Colonic mucosa (tissue), 4 donors: Measurements from ENCODE around the gene EML5. TPM values are rescaled to one million over a fixed set of nuclear protein-coding genes. Genes with fewer than 3 reads are reported as not detected.

ENCODE experiments used
- DNase-seq: peaks from one replicate; pipeline ENCODE4 v3.0.0-alpha.2; 2020
- H3K27ac ChIP-seq: fragments of 200-600 bp; one replicate; pipeline ENCODE4 v1.8.0; 2021
- H3K27me3 ChIP-seq: fragments of 200-600 bp; one replicate; pipeline ENCODE4 v1.8.0; 2021
- H3K36me3 ChIP-seq: fragments of 200-600 bp; one replicate; pipeline ENCODE4 v1.8.0; 2021
- H3K4me1 ChIP-seq: fragments of 200-600 bp; one replicate; pipeline ENCODE4 v1.8.0; 2021; ENCODE audit warnings: mild to moderate bottlenecking
- H3K4me3 ChIP-seq: fragments of 200-600 bp; one replicate; pipeline ENCODE4 v1.8.0; 2021
- H3K9ac ChIP-seq, 2 donors: one replicate each; pipeline ENCODE4 v1.7.0; 2013; ENCODE audit warnings: control low read depth in 2 of 2, low read depth in 2 of 2, low read length in 2 of 2
- H3K9me3 ChIP-seq: fragments of 200-600 bp; one replicate; pipeline ENCODE4 v1.8.0; 2021
- intact Hi-C: fragments of 100-400 bp; cut with DNase I; formaldehyde crosslinking; loops from one replicate; pipeline ENCODE4 v1.14.1; 2022
- total RNA-seq, 2 donors: library from RNA; stranded (reverse); fragmentation: NEBNext Ultra II Directional in 1 of 2; extraction: Animal tissue kit (Norgen Biotek cat#: 25700) in 1 of 2; gene quantifications; one replicate each; pipeline ENCODE4 v1.2.1, GENCODE V29; 2021
- TF ChIP-seq, protein P1 (sequence below): fragments of 200-600 bp; IDR thresholded peaks from one replicate; pipeline ENCODE4 v1.8.0; 2022; ENCODE audit warnings: antibody characterized with exemption, mild to moderate bottlenecking
- donor health status: healthy.
- donor health status: DM: no; HTN: no; CAD: no.
- donor health status: DM: no; HTN: no; CAD: no.

EML5 gene
- total RNA-seq, 2 donors from 2014 or later: 0.93 to 1.2 TPM

DNA sequence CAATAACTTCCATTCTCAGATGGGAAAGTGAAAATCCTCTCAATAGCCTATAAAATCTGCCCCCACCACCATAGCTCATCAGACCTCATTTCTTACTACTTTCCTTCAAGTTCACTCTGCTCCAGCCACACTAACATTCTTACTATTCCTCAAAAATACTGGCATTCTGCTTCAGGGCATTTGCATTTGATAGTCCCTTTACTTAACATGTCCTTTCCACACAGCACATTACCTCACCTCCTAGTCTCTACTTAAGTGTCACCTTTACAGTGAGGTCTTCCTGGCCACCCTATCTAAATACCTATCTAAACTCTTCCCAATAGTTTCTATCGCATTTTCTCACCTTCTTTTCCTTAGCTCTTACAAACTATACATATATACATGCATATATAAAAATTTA is 6.8 kb downstream of the EML5 start:
- Histone ChIP-seq H3K4me3 (no peak overlapping the region), H3K27me3 (no peaks in the 10 kb centered on the region), H3K9me3 (no peaks in the 10 kb centered on the region), H3K36me3 (no peaks in the 10 kb centered on the region), H3K27ac (no peak overlapping the region), H3K4me1 (no peaks in the 10 kb centered on the region), H3K9ac (no peak overlapping the region)
- TF ChIP-seq, protein P1, sequence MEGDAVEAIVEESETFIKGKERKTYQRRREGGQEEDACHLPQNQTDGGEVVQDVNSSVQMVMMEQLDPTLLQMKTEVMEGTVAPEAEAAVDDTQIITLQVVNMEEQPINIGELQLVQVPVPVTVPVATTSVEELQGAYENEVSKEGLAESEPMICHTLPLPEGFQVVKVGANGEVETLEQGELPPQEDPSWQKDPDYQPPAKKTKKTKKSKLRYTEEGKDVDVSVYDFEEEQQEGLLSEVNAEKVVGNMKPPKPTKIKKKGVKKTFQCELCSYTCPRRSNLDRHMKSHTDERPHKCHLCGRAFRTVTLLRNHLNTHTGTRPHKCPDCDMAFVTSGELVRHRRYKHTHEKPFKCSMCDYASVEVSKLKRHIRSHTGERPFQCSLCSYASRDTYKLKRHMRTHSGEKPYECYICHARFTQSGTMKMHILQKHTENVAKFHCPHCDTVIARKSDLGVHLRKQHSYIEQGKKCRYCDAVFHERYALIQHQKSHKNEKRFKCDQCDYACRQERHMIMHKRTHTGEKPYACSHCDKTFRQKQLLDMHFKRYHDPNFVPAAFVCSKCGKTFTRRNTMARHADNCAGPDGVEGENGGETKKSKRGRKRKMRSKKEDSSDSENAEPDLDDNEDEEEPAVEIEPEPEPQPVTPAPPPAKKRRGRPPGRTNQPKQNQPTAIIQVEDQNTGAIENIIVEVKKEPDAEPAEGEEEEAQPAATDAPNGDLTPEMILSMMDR: no peak
- intact Hi-C loops: no loop called here
- no peak for DNase-seq

DNA sequence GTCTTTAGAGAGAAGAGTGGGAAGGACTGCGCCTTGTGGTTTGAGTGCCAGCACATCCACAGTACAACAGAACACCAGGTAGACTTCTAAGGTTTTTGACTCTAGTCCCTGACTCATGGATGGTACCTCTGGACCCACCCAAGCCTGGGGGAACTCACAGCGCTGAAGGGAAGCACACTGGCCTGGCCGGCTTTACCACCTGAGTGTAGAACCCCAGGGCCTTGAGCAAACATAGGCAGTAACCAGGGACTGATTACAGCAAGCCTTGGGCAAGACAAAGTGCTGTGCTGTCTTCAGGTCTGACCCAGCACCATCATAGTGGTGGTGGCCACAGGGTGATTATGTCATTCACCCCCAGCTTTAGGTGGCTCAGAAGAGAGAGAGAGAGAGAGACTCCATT is 17.2 kb downstream of the EML5 start:
- Histone ChIP-seq H3K27me3 (no peaks in the 10 kb centered on the region), H3K27ac (no peak overlapping the region), H3K36me3 (no peaks in the 10 kb centered on the region), H3K4me1 (no peaks in the 10 kb centered on the region), H3K9ac (no peak overlapping the region), H3K9me3 (no peaks in the 10 kb centered on the region), H3K4me3 (no peak overlapping the region)
- intact Hi-C loops: no loop called here
- DNase-seq: no peak
- TF ChIP-seq, protein P1: no peak

DNA sequence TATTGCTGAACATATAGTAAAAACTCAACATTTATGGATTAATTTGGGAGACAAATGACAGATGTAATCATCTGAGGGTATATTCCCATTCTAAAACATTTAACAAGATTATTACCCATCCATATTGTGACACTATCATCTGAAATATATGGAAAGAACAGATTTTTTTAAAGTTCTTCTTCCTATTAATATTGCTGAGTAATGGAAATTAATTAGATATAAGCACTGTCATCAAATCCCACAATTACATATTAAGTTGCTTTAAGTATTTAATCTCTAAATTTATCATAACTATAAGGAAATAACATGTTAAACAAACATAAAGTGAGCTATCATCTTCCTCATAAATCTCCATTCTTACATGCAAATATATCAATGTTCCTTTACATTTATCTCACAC is 22.0 kb downstream of the EML5 start:
- intact Hi-C loops: no loop called here
- no peak for DNase-seq
- TF ChIP-seq, protein P1: no peak
- Histone ChIP-seq H3K36me3 (no peaks in the 10 kb centered on the region), H3K27ac (no peak overlapping the region), H3K9ac (no peak overlapping the region), H3K4me3 (no peak overlapping the region), H3K9me3 (no peaks in the 10 kb centered on the region), H3K27me3 (no peaks in the 10 kb centered on the region), H3K4me1 (no peaks in the 10 kb centered on the region)

DNA sequence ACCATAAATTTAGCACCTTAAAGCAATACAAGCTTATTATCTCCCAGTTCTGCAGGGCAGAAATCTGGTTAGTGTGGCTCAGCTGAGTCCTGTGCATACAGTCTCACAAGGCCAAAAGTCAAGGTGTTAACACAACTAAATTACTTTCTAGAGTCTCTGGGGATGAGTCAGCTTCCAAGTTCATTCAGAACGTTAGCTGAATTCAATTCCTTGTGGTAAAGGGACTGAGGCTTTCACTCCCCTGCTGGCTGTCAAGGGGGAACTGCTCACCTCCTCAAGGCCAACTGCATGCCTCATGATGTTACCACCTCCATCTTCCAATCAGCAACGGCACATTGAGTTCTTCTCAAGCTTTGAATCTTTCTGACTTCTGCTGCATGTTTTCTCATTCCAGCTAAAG is 27.6 kb downstream of the EML5 start:
- no peaks in the 10 kb centered on the region for H3K27me3 ChIP-seq
- no peak overlapping the region for H3K9ac ChIP-seq
- no peaks in the 10 kb centered on the region for H3K36me3 ChIP-seq
- no peaks in the 10 kb centered on the region for H3K4me1 ChIP-seq
- DNase-seq: no peak
- intact Hi-C loops: no loop called here
- H3K4me3 ChIP-seq: no peak overlapping the region
- H3K9me3 ChIP-seq: no peaks in the 10 kb centered on the region
- no peak overlapping the region for H3K27ac ChIP-seq
- TF ChIP-seq, protein P1: no peak

DNA sequence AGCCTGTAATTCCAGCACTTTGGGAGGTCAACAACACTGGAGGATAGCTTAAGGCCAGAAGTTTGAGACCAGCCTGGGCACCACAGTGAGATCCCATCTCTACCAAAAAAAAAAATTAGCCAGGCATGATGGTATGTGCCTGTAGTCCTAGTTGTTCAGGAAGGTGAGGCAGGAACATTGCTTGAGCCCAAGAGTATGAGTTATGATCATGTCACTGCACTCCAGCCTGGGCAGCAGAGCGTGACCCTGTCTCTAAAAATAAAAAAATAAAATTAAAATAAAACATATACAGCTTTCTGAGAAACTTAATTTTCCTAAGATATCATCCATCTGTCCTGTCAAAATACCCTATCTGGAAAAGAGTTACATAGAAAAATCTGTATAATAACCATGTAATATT is 38.9 kb downstream of the EML5 start:
- H3K36me3 ChIP-seq: no peaks in the 10 kb centered on the region
- H3K4me3 ChIP-seq: no peak overlapping the region
- intact Hi-C loops: no loop called here

More for the DNA sequence above, 38.9 kb downstream of the EML5 start:
- H3K9ac ChIP-seq: no peak overlapping the region
- DNase-seq: no peak
- H3K4me1 ChIP-seq: no peaks in the 10 kb centered on the region
- H3K27ac ChIP-seq: no peak overlapping the region
- no peaks in the 10 kb centered on the region for H3K9me3 ChIP-seq
- TF ChIP-seq, protein P1: no peak
- no peaks in the 10 kb centered on the region for H3K27me3 ChIP-seq
